Measurements from ENCODE around the gene AGPAT4.

DNA sequence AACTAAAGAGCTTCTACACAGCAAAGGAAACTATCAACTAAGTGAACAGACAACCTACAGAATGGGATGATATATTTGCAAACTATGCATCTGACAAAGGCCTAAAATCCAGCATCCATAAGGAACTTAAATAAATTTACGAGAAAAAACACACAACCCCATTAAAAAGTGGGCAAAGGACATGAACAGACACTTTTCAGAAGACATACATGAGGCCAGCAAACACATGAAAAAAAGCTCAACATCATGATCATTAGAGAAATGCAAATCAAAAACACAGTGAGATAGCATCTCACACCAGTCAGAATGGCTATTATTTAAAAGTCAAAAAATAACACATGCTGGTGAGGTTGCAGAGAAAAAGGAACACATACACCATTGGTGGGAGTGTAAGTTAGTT is 24.5 kb downstream of the AGPAT4 start:
- TF ChIP-seq, protein P1, sequence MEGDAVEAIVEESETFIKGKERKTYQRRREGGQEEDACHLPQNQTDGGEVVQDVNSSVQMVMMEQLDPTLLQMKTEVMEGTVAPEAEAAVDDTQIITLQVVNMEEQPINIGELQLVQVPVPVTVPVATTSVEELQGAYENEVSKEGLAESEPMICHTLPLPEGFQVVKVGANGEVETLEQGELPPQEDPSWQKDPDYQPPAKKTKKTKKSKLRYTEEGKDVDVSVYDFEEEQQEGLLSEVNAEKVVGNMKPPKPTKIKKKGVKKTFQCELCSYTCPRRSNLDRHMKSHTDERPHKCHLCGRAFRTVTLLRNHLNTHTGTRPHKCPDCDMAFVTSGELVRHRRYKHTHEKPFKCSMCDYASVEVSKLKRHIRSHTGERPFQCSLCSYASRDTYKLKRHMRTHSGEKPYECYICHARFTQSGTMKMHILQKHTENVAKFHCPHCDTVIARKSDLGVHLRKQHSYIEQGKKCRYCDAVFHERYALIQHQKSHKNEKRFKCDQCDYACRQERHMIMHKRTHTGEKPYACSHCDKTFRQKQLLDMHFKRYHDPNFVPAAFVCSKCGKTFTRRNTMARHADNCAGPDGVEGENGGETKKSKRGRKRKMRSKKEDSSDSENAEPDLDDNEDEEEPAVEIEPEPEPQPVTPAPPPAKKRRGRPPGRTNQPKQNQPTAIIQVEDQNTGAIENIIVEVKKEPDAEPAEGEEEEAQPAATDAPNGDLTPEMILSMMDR (conservative IDR thresholded peaks at IDR 0.05; ENCODE audit: low read depth, low read length): no peak
- no peak for TF ChIP-seq EZH2 (IDR thresholded peaks at IDR 0.05; ENCODE audit: borderline replicate concordance, low read depth, low read length, poor library complexity, severe bottlenecking)

Measured in A673 (cell line).